Measurements from ENCODE around the gene TSHZ2. TPM values are rescaled to one million over a fixed set of nuclear protein-coding genes. Genes with fewer than 3 reads are reported as not detected.
"Not testable (repeated sequence)": the region's sequence is repeated elsewhere in the genome, so short reads cannot be mapped to it uniquely, and the experiment has no call there.

Gene TSHZ2
- total RNA-seq, 2 experiments from 2014 or later = 0.38 to 0.54 TPM

- H3K9me3 Mint-ChIP-seq = no peaks in the 10 kb centered on the region
- ChIA-PET CTCF (interaction anchor here (0.9 to 2.5 kb wide), 7 partner anchors 10 to 535 kb away, joined by 3 to 8 read pairs (median 4); no protein-coding TSS in a partner anchor), POLR2A (no interaction called here)
- intact Hi-C loops (cut with micrococcal nuclease) = loop anchor here (10.0 kb wide), 1 partner anchor 532 kb away; no protein-coding TSS in a partner anchor
- H3K4me3 Mint-ChIP-seq = no peak overlapping the region
- H3K27me3 Mint-ChIP-seq = no peaks in the 10 kb centered on the region
- peak; percentile 65 for TF ChIP-seq CTCF (IDR thresholded peaks at IDR 0.05)
- peak; percentile 72 for ATAC-seq
- H3K36me3 Mint-ChIP-seq (ENCODE audit: low read depth) = no peaks in the 10 kb centered on the region
- peaks cover 6% of the 10 kb centered on the region for H3K4me1 Mint-ChIP-seq (ENCODE audit: low read depth)
- H3K27ac Mint-ChIP-seq = no peak overlapping the region
- peak; percentile 79 for DNase-seq
These were observed 441.1 kb downstream of the TSHZ2 start for GRCh38 chr20:53413186-53413631.

- not testable (repeated sequence) for H3K36me3 Mint-ChIP-seq (ENCODE audit: low read depth); H3K27ac Mint-ChIP-seq; H3K4me3 Mint-ChIP-seq; H3K9me3 Mint-ChIP-seq; ATAC-seq; H3K4me1 Mint-ChIP-seq (ENCODE audit: low read depth); DNase-seq; H3K27me3 Mint-ChIP-seq
- intact Hi-C loops (cut with micrococcal nuclease) = loop anchor here (10.0 kb wide), 1 partner anchor 531 kb away; no protein-coding TSS in a partner anchor
- POLR2A ChIA-PET = interaction anchor here (0.6 kb wide), 1 partner anchor 12 kb away, joined by 3 read pairs; no protein-coding TSS in a partner anchor
- CTCF ChIA-PET = interaction anchor here (1.2 to 2.5 kb wide), 3 partner anchors 132 to 531 kb away, joined by 3 to 7 read pairs (median 3); no protein-coding TSS in a partner anchor
These were observed 441.7 kb downstream of the TSHZ2 start for GRCh38 chr20:53413845-53414244.

GRCh38 chr20:53419693-53420460 lies 447.7 kb downstream of the TSHZ2 start:
- ChIA-PET POLR2A (no interaction called here), CTCF (interaction anchor here (1.0 kb wide), 1 partner anchor 11 kb away, joined by 3 read pairs; no protein-coding TSS in a partner anchor)
- Mint-ChIP-seq H3K27ac (no peak overlapping the region), H3K36me3 (ENCODE audit: low read depth) (no peaks in the 10 kb centered on the region), H3K4me3 (no peak overlapping the region), H3K9me3 (no peaks in the 10 kb centered on the region), H3K4me1 (ENCODE audit: low read depth) (no peaks in the 10 kb centered on the region), H3K27me3 (peaks cover 1% of the 10 kb centered on the region)
- TF ChIP-seq CTCF (IDR thresholded peaks at IDR 0.05) = no peak
- DNase-seq (no peak), ATAC-seq (no peak)
- intact Hi-C loops (cut with micrococcal nuclease) = loop anchor here (10.0 kb wide), 1 partner anchor 525 kb away; no protein-coding TSS in a partner anchor

GRCh38 chr20:53421343-53421742 lies 449.2 kb downstream of the TSHZ2 start:
- no peaks in the 10 kb centered on the region for H3K9me3 Mint-ChIP-seq
- CTCF ChIA-PET = no interaction called here
- peaks cover 1% of the 10 kb centered on the region for H3K27me3 Mint-ChIP-seq
- no peak for TF ChIP-seq CTCF (IDR thresholded peaks at IDR 0.05)
- intact Hi-C loops (cut with micrococcal nuclease) = no loop called here
- no peak overlapping the region for H3K4me3 Mint-ChIP-seq
- DNase-seq = no peak
- H3K27ac Mint-ChIP-seq = no peak overlapping the region
- no peaks in the 10 kb centered on the region for H3K36me3 Mint-ChIP-seq (ENCODE audit: low read depth)
- POLR2A ChIA-PET = no interaction called here
- no peaks in the 10 kb centered on the region for H3K4me1 Mint-ChIP-seq (ENCODE audit: low read depth)
- ATAC-seq = no peak

- intact Hi-C loops (cut with micrococcal nuclease) = no loop called here
- DNase-seq = no peak
- TF ChIP-seq CTCF (IDR thresholded peaks at IDR 0.05) = no peak
- Mint-ChIP-seq H3K36me3 (ENCODE audit: low read depth) (no peaks in the 10 kb centered on the region), H3K9me3 (no peaks in the 10 kb centered on the region), H3K27me3 (peaks cover 4% of the 10 kb centered on the region), H3K4me3 (no peak overlapping the region), H3K27ac (no peak overlapping the region), H3K4me1 (ENCODE audit: low read depth) (no peaks in the 10 kb centered on the region)
- ATAC-seq = no peak
- ChIA-PET CTCF (no interaction called here), POLR2A (no interaction called here)
These were observed 449.9 kb downstream of the TSHZ2 start for GRCh38 chr20:53422039-53422438.
